ENCODE results near the gene GUCA1A.

DNA sequence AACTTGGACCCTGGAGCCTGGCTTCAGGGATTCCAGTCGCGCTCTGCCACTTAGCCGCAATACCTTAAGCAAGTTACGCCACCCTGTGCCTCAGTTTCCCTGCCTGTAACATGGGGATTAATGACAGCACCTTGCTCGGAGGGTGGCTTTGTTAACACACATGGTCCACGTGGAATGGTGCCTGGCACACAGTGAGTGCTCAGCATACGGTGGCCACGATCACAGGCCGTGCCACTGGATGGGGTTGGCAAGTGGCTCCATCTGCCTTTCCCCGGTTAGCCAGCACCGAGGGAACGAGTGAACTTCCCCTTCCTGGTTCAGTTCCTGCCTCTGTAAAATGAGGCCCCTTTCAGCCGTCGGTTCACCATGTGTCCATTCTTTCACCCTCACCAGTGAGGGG lies 47.9 kb upstream of the GUCA1A start:
- TF ChIP-seq, protein P1, sequence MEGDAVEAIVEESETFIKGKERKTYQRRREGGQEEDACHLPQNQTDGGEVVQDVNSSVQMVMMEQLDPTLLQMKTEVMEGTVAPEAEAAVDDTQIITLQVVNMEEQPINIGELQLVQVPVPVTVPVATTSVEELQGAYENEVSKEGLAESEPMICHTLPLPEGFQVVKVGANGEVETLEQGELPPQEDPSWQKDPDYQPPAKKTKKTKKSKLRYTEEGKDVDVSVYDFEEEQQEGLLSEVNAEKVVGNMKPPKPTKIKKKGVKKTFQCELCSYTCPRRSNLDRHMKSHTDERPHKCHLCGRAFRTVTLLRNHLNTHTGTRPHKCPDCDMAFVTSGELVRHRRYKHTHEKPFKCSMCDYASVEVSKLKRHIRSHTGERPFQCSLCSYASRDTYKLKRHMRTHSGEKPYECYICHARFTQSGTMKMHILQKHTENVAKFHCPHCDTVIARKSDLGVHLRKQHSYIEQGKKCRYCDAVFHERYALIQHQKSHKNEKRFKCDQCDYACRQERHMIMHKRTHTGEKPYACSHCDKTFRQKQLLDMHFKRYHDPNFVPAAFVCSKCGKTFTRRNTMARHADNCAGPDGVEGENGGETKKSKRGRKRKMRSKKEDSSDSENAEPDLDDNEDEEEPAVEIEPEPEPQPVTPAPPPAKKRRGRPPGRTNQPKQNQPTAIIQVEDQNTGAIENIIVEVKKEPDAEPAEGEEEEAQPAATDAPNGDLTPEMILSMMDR (IDR thresholded peaks at IDR 0.05 in 4 of 5, conservative IDR thresholded peaks at IDR 0.05 in 1 of 5) = no peak
- no peak for TF ChIP-seq POLR2A (IDR thresholded peaks at IDR 0.05)

Data from gastrocnemius medialis (tissue), 4 donors.